HG03135 (cell line): ENCODE results near the gene KNTC1.
"Not testable (repeated sequence)": the region's sequence is repeated elsewhere in the genome, so short reads cannot be mapped to it uniquely, and the experiment has no call there.

Source experiments
- ATAC-seq: cut with Tn5 transposase; IDR thresholded peaks from one replicate; pipeline ENCODE4 v1.9.1; 2021; ENCODE audit warnings: mild to moderate bottlenecking, moderate library complexity; ENCODE audit not compliant: unreplicated experiment

Gene KNTC1

GRCh38 chr12:122643207-122643805 is 116.3 kb downstream of the KNTC1 start:
- ATAC-seq: no peak

- peak; percentile 87 for ATAC-seq
Observed at GRCh38 chr12:122646517-122647217, 119.6 kb downstream of the KNTC1 start.

GRCh38 chr12:122651520-122652224 is 124.6 kb downstream of the KNTC1 start:
- no peak for ATAC-seq

- ATAC-seq: not testable (repeated sequence)
Observed at GRCh38 chr12:122653291-122653690, 126.2 kb downstream of the KNTC1 start.

- no peak for ATAC-seq
Observed at GRCh38 chr12:122656298-122656697, 129.2 kb downstream of the KNTC1 start.

GRCh38 chr12:122659579-122659978 is 132.5 kb downstream of the KNTC1 start:
- ATAC-seq: no peak

GRCh38 chr12:122661246-122661645 is 134.2 kb downstream of the KNTC1 start:
- no peak for ATAC-seq

GRCh38 chr12:122661938-122662337 is 134.9 kb downstream of the KNTC1 start:
- no peak for ATAC-seq

- no peak for ATAC-seq
Observed at GRCh38 chr12:122665349-122665748, 138.3 kb downstream of the KNTC1 start.

GRCh38 chr12:122665759-122666158 is 138.7 kb downstream of the KNTC1 start:
- ATAC-seq: no peak

- ATAC-seq: no peak
Observed at GRCh38 chr12:122668268-122668667, 141.2 kb downstream of the KNTC1 start.

- ATAC-seq: no peak
Observed at GRCh38 chr12:122669397-122670070, 142.5 kb downstream of the KNTC1 start.

- ATAC-seq: no peak
Observed at GRCh38 chr12:122672515-122672914, 145.5 kb downstream of the KNTC1 start.
